KBM-7 (cell line): ENCODE measurements around the gene ASTL.

Experiments
- DNase-seq: peaks from one replicate; pipeline ENCODE4 v3.0.0-alpha.2; 2015
- in situ Hi-C: fragments of 300-500 bp; cut with MboI; formaldehyde crosslinking; loops from 2 replicates; pipeline ENCODE4 v1.14.3; 2020; ENCODE audit warnings: low sequenced_read_pairs, low pct_unique_long_range_greater_than_20kb, mixed read lengths

The ASTL gene

DNA sequence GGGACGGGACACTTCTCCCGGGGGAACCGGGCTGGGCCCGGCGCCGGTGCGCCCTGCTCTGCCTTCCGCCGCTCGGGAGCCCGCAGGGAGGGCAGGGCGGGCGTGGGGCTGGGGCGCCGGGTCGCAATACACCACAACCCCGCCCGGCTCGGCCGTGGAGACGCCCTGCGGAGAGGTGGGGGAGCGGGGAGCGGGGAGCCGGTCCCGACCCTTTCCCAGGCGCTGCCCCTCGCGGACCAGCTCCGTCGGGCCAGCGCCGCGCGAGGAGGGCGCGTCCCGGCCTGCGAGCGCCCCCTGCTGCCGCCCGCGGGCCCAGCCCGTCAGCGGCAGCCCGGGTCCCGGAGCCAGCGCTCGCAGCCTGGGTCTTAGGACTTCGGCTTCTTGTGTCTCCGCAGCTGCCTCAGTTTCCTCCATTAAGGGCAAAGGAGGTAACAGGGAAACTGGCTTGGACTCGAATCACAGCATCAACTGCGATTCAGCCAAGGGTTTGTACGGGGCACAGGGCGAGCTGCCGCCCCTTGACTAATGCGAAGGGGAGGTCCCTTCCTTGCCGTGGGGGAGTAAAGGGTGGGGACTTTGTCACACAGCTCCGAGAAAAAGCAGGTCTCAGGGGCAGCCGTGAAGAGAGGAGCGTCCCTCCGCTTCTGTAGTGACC, 21.3 kb downstream of the ASTL start:
- DNase-seq: peak; percentile 51
- in situ Hi-C loops: loop anchor here (25.0 kb wide), 1 partner anchor 105 kb away; no protein-coding TSS in a partner anchor

DNA sequence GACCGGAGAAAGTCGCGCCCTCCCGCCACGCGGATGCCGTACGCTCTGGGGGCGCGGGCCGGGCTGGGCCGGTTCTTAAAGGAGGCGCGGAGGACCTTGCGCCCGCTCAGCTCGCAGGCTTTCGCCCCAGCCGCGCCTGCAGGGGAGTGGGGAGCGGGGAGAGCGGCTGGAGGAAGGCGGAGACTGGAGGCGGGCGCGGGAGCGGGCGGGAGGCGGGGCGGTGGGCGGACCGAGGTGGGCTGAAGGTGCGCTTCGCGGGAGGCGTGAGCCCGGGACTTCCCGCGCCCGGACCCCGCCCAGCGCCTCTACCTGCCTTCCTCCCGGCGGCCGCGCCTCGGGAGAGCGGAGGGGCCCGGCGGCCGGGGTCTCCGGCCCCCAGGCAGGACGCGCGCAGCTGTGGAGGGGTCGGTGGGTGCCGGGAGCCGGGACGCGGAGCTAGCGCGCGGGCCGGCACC, 21.9 kb downstream of the ASTL start, which contains the start of gene ADRA2B:
TSS of gene ADRA2B (minus strand) at position 148 of the 455 bp plus-strand sequence. CDS start 422 bp downstream, outside the sequence.
- no peak for DNase-seq
- in situ Hi-C loops: loop anchor here (25.0 kb wide), 1 partner anchor 104 kb away; no protein-coding TSS in a partner anchor

DNA sequence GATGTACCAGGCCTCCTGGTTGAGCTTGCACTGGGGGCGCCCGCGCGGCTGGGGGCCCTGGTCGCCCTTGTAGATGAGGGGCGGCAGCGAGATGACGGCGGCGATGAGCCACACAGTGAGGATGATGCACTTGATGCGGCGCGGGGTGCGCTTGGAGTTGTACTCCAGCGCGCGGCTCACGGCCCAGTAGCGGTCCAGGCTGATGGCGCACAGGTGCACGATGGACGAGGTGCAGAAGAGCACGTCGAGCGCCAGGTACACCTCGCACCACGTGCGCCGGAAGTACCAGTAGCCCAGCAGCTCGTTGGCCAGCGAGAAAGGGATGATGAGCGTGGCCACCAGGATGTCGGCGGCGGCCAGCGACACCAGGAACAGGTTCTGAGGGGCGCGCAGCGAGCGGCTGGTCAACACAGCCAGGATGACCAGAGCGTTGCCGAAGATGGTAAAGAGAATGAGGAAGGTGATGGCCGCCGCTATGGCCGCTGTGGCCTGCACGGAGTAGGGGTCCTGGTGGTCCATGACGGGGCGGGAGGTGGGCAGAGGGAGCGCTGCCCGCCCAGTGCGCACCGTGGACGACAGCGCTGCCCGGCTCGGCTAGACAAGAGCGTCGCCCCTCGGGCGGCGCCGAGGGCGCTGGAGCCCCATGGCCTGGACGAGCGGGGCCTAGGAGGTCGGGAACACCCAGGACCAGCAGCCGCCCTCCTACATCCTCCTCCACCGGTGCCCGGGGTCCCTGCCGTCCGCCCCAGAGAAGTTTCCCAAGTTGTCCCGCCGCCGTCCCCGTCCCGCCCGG, 22.5 kb downstream of the ASTL start:
- no peak for DNase-seq
- in situ Hi-C loops: loop anchor here (25.0 kb wide), 1 partner anchor 104 kb away; no protein-coding TSS in a partner anchor

DNA sequence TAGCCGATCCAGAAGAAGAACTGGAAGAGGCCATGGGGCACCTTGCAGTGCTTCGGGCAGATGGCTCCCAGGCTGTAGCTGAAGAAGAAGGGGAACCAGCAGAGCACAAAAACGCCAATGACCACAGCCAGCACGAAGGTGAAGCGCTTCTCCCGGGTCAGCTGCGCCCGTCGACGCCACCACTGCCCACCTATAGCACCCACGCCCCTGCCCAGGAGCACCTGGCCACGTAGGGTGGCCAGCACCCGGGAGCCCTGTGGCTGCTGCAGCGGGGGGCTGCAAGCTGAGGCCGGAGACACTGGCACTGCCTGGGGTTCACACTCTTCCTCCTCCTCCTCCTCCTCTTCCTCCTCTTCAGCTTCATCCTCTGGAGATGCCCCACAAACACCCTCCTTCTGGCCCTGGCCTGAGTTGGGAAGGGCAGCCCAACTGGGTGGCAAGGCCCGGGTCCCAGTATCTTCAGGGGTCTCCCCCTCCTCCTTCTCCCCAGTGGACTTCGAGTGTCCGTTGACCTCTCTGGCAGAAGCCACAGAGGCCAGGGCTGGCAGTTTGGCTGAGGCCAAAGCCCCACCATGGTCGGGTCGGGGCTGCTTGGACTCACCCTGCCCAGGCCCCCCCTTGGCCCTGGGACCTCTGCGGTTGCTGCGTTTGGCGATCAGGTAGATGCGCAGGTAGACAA, 23.3 kb downstream of the ASTL start:
- in situ Hi-C loops: loop anchor here (25.0 kb wide), 1 partner anchor 103 kb away; no protein-coding TSS in a partner anchor
- no peak for DNase-seq

DNA sequence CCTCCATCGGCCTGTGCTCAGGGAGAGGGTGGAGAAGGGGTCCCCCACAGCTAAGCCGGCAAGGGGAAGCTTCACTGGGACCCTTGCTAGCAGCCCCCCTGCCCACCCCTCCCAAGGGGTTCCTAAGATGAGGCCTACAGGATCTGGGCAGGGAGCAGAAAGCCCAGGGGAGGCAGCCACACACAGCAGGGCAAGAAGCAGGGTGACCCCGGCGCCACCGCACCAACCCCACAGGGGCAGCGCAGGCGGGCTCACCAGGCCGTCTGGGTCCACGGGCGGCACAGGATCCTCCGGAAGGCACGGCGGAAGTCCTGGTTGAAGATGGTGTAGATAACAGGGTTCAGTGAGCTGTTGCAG, 23.8 kb downstream of the ASTL start:
- DNase-seq: no peak
- in situ Hi-C loops: loop anchor here (25.0 kb wide), 1 partner anchor 102 kb away; no protein-coding TSS in a partner anchor

DNA sequence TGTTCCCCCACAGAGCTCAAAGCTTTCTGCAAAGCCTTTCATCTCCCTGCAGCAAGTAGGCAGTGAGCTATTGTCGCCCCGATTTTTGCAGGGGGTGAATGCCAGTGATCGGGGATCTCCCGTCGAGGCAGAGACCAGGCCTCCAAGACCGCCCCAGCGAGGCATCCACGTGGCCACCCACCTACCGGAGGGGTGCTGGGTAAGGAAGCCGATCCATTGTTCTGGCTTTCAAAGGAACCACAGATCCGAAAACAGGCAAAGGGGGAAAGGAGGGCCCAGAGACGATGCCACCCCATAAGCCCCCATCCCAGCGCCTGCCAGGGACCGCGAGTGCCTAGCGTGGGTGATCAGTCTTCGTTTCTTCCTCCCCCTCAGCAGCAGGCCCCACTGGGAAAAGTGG, 24.4 kb downstream of the ASTL start:
- DNase-seq: no peak
- in situ Hi-C loops: loop anchor here (25.0 kb wide), 1 partner anchor 102 kb away; no protein-coding TSS in a partner anchor

DNA sequence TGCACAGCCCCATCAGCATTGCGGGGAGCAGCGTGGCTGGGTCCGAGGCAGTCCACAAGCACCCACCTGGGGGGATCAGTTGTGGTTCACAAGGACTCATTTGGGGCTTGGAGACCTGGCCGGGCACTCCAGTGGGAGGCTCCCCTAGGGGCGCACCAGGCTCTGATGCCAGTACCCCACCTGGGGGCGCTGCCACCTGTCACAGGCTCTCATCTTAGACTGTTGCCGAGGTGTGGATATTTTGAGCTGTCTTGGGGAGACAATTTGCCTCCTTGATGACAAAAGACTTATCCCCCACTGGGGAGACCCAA, 25.0 kb downstream of the ASTL start:
- in situ Hi-C loops: loop anchor here (25.0 kb wide), 1 partner anchor 101 kb away; no protein-coding TSS in a partner anchor
- no peak for DNase-seq

DNA sequence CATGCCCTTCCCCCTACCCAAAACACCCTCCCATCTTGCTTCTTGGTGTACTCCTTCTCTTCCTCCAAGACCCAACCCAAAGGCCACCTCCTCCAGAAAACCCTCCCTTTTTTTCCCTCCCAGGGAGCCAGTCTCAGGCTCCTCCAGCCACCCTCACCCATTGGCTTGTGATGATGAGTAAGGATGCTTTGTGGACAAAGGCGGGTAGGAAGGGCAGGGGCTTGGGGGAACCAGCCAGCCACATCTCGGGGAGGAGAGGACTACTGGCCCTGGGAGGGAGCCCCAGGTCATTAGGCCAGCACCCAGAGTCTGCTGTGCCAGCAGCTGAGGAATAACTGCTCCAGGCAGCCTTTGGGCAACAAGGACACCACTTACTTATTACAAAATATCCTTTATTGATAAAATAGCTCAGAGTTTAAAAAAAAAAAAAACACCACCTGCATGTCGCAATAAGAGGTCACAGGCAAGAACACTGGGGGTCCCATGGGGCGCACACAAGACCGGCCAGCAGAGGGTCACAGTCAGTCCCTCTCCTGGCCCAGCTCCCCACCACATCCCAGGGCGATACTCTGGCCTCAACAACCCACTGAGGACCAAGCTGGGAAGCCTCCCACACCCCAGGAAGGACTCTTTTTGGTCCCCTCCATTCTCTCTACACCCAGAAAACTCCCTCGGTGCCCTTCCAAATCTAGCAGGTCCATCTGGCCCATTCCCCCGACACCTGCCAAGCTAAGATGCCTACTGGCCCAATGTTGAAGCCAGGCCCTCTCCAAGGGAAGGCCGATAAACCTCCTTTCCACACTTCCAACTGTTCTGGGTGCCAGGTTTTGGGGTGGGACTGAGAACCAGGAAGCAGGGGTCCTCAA, 25.6 kb downstream of the ASTL start:
- no peak for DNase-seq
- in situ Hi-C loops: loop anchor here (25.0 kb wide), 1 partner anchor 100 kb away; no protein-coding TSS in a partner anchor

DNA sequence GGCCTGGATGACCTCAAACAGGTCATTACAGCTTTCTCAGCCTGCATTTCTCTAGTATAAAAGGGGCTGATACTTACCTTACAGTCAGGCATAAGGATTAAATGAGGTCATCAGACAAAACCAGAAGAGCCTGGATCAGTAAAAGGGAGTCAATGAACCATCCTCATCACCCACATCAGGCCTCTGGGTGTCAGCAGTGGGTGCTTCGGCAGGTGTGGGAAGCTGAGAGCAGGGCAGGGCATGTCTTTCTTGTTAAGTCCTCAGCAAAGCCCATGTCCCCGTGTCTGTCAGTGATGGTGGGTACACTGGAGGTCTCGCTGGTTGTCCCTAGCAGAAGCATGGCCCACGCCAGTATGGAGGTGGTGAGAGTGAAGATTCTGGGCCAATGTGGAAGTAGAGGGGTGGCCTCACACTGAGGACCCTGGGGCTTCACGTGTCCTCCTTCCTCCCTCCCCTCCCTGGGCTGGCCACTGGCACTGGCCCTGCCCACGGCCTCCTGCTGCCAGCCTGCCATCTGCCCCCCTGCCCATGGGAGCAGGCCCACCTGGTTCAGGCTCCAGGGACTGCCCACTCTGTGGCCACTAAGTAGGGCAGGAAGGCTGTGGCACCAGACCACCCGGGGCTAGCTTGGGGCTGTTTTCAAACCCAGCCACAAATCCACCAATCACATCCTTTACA, 26.3 kb downstream of the ASTL start:
- no peak for DNase-seq
- in situ Hi-C loops: loop anchor here (25.0 kb wide), 1 partner anchor 100 kb away; no protein-coding TSS in a partner anchor

DNA sequence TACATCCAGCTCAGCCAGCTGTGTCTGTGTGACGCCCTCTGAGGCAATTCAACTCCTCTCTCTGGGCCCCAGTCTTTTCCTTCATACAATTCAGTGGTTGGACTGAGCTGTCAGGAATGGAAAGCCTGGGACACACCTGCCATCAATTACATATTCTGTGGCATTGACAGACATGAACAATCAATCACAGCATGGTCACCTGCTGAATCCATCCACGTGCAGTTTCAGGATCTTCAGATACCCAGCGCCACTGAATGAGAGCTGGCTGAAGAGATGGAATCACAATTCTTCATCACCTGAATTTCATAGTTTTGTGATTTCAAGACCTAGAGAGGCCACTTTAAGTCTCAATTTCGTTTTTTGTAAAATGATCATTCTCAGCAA, 27.1 kb downstream of the ASTL start:
- DNase-seq: no peak
- in situ Hi-C loops: loop anchor here (25.0 kb wide), 1 partner anchor 99 kb away; no protein-coding TSS in a partner anchor

DNA sequence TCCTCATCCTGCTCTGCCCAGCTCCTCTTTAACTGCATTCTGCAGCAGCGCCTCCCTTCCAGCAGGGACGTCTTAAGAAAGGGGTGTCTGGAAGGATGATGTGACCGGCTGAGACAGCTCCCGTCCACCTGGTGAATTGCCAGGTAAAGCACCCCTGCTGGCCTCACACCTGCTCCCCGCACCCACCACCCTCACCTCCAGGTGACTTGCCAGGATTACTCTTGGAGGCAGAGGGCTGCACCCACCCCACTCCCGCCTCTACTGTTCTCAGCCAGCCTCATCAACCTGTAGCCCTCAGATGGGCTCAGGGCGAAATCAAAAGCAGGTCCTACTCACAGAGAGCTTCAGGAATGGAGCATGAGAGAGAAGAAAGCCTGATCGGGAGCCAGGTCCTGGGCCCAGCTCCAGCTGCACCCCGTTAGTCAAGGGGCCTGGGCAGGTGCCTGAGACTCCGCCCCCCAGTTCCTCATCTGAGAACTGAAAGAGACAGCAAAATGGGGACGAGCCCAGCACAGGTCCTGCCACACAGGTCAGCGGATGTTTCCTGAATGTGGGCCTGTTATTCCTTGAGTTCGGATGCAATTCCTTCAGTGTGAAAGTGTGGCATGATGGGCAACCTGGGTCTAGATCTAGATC, 27.6 kb downstream of the ASTL start:
- DNase-seq: no peak
- in situ Hi-C loops: loop anchor here (25.0 kb wide), 1 partner anchor 98 kb away; no protein-coding TSS in a partner anchor

DNA sequence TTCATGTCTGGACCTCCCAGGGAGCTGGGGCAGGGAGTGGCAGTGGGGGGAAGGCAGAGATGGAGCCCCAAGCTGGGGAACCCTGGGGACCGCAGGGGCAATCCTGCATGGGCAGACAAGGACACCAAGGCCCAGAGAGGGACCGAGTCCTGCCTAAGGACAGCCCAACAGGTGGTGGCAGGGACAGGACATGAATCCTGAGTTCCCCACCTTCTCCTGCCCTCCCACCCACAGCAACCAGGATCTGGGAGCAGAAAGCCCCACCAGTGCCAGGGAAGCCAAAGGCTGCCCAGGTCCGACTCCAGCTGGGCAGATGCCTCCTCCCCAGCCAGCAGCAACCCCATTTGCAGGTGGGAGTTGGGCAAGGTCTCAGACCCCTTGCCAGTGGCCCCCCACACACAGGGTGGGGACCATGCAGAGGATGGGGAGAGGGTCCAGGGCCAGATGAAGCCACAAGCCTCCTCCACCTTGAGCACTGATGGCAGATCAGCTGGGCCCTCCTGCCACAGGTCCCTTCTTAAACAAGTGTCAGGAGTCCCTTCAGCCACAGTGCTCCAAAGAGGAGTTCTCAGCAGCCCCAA, 28.3 kb downstream of the ASTL start:
- in situ Hi-C loops: loop anchor here (25.0 kb wide), 1 partner anchor 98 kb away; no protein-coding TSS in a partner anchor
- no peak for DNase-seq

DNA sequence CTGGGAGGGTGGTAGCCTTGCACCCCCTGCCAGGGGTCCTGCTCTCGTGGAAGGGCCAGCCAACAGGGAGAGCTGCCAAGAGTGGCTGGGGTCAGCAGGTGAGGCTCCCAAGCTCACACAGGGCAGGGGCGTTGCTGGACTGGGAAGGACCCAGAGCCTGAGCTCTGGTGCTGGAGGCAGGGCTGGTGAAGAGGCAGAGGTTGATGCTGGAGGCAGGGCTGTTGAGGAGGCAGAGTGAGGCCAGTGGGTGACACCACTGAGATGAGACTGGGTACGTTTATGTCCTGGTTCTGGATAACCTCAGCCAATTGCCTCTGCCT, 29.0 kb downstream of the ASTL start:
- no peak for DNase-seq
- in situ Hi-C loops: loop anchor here (25.0 kb wide), 1 partner anchor 97 kb away; no protein-coding TSS in a partner anchor

DNA sequence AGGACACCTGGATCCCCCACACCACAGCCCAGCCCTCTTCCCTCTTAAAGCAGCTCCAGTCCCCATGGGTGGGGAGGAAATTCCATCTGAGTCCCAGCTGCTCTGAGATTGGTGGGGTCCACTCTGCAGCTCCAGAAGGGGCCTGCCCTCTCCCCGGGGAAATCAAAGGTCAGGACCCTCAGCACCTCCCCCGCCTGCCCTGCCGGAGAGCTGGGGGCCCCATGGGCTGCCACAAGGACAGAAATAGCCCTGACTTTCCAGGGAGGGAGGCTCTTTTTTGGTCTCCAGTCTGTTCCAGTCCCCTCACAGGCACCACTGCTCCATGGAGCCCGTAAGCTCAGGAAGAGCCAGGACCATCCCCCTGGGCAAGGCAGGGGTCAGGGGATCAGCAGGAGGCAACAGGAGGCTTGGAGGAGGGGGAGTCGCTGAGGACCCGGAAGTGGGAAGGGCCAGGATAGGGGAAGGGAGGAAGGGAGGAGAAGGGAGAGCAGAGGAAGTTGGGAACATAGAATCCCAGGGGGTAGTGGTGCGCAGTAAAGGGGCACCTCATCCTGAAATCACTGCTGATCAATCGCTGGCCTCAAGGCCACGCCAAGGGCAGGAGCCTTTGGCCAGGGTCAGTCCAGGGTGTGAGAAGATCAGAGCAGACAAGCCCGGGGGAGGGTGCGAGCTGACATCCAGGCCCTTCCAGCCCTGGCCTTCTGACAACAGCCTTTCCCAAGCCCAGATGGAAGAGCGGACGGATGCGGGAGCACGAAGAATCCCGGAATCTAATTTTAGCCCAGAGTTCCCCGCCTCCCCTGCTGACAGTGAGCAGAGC, 29.6 kb downstream of the ASTL start:
- DNase-seq: no peak
- in situ Hi-C loops: loop anchor here (25.0 kb wide), 1 partner anchor 96 kb away; no protein-coding TSS in a partner anchor

DNA sequence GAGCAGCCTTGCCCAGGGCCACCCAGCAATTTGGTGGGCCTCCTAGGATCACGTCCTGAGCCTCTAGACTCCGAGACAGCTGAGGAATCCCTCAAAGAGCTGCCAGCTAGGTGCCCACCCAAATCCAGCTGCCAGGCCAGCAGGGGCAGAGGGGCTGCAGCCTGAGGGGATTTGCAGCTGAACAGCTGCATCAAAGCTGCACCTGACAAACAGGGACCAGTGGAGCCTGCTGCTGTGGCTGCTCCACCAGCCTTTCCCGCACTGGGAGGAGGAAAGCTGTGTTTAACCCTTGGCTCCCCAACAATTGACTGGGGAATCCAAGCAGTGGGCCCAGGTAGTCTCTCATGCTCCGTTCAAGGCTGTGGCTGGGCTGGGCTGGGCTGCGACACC, 30.2 kb downstream of the ASTL start:
- in situ Hi-C loops: loop anchor here (25.0 kb wide), 1 partner anchor 96 kb away; no protein-coding TSS in a partner anchor
- DNase-seq: no peak

DNA sequence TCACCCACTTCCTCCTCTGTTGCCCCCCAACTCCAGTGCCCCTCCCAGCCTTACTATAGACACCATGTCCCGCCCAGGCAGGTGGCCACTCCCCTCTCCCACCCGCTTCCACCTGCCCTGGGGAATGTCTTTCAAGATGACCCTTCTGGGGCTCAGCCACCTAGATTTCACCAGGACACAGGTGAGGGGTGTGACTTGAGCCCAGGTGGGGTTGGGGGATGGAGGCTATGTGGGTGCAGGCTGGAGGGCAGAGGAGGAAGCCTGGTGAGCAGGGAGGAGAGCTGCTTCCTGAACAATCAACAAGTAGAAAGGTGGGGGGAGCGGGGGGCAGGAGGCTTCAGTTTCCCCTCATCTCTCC, 30.6 kb downstream of the ASTL start:
- DNase-seq: no peak
- in situ Hi-C loops: loop anchor here (25.0 kb wide), 1 partner anchor 95 kb away; no protein-coding TSS in a partner anchor
